Glutamatergic neuron (in vitro differentiated cells): ENCODE data around the gene IPPK. TPM values are rescaled to one million over a fixed set of nuclear protein-coding genes. Genes with fewer than 3 reads are reported as not detected.

Experiments used
- DNase-seq: peaks from one replicate; pipeline ENCODE4 v3.0.0; 2022
- H3K27ac Mint-ChIP-seq: one replicate; pipeline ENCODE4 v1.8.0; 2020; ENCODE audit warnings: mild to moderate bottlenecking, mixed read lengths, inconsistent platforms; ENCODE audit not compliant: unreplicated experiment
- H3K27me3 Mint-ChIP-seq: one replicate; pipeline ENCODE4 v1.8.0; 2020; ENCODE audit warnings: mild to moderate bottlenecking, moderate library complexity, mixed read lengths, inconsistent platforms; ENCODE audit not compliant: unreplicated experiment
- H3K36me3 Mint-ChIP-seq: one replicate; pipeline ENCODE4 v1.8.0; 2020; ENCODE audit warnings: mild to moderate bottlenecking, mixed read lengths, inconsistent platforms; ENCODE audit not compliant: unreplicated experiment
- H3K4me1 Mint-ChIP-seq: one replicate; pipeline ENCODE4 v1.8.0; 2020; ENCODE audit warnings: mild to moderate bottlenecking, low read depth, mixed read lengths, inconsistent platforms; ENCODE audit not compliant: unreplicated experiment
- H3K4me3 Mint-ChIP-seq: one replicate; pipeline ENCODE4 v1.8.0; 2020; ENCODE audit warnings: mild to moderate bottlenecking, mixed read lengths, inconsistent platforms; ENCODE audit not compliant: unreplicated experiment
- H3K9me3 Mint-ChIP-seq: one replicate; pipeline ENCODE4 v1.8.0; 2020; ENCODE audit warnings: mild to moderate bottlenecking, moderate library complexity, mixed read lengths, inconsistent platforms; ENCODE audit not compliant: unreplicated experiment
- total RNA-seq: library from RNA; stranded (reverse); fragmentation: NEBNext Ultra II Directional; extraction: Animal tissue kit (Norgen Biotek cat#: 25700); gene quantifications from one replicate; pipeline ENCODE4 v1.2.1, GENCODE V29; 2021; ENCODE audit not compliant: unreplicated experiment
- TF ChIP-seq, protein P1 (sequence below): fragments of 200-600 bp; sonication (generic); IDR thresholded peaks from one replicate; pipeline ENCODE4 v1.5.0; 2021; ENCODE audit not compliant: partially characterized antibody, unreplicated experiment

The IPPK gene
- total RNA-seq, 1 donor from 2014 or later, result 7.0 TPM

- peaks cover 6% of the 10 kb centered on the region for H3K4me1 Mint-ChIP-seq
- peaks cover 3% of the 10 kb centered on the region for H3K9me3 Mint-ChIP-seq
- H3K27me3 Mint-ChIP-seq, result no peaks in the 10 kb centered on the region
- no peaks in the 10 kb centered on the region for H3K36me3 Mint-ChIP-seq
- no peak overlapping the region for H3K27ac Mint-ChIP-seq
- H3K4me3 Mint-ChIP-seq, result no peak overlapping the region
- TF ChIP-seq, protein P1, sequence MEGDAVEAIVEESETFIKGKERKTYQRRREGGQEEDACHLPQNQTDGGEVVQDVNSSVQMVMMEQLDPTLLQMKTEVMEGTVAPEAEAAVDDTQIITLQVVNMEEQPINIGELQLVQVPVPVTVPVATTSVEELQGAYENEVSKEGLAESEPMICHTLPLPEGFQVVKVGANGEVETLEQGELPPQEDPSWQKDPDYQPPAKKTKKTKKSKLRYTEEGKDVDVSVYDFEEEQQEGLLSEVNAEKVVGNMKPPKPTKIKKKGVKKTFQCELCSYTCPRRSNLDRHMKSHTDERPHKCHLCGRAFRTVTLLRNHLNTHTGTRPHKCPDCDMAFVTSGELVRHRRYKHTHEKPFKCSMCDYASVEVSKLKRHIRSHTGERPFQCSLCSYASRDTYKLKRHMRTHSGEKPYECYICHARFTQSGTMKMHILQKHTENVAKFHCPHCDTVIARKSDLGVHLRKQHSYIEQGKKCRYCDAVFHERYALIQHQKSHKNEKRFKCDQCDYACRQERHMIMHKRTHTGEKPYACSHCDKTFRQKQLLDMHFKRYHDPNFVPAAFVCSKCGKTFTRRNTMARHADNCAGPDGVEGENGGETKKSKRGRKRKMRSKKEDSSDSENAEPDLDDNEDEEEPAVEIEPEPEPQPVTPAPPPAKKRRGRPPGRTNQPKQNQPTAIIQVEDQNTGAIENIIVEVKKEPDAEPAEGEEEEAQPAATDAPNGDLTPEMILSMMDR, result no peak
- DNase-seq, result no peak
These were observed 2.9 kb downstream of the IPPK start for GRCh38 chr9:92666912-92667532.

DNA sequence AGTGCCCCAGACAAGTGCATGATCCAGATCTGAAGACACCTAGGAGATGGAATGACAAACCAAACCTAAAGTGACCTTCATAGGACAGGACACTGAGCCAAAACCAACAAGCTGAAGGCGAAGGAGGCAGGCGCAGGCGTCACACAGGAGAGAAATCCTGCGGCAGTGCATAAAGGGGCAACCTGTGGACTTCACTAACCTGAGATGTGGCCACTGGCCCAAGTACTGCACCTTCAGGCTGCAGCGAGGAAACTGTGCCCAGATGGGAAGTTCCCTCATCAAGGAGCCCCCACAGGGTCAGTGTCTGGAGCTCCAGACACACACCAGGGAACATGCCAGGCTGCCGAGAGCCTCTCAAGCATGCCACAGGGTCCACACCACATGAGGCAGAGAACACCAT, 3.7 kb downstream of the IPPK start:
- H3K27me3 Mint-ChIP-seq, result no peaks in the 10 kb centered on the region
- DNase-seq, result no peak
- H3K36me3 Mint-ChIP-seq, result no peaks in the 10 kb centered on the region
- peaks cover 5% of the 10 kb centered on the region for H3K9me3 Mint-ChIP-seq
- H3K4me3 Mint-ChIP-seq, result no peak overlapping the region
- TF ChIP-seq, protein P1, result no peak
- H3K27ac Mint-ChIP-seq, result no peak overlapping the region
- H3K4me1 Mint-ChIP-seq, result peaks cover 6% of the 10 kb centered on the region

DNA sequence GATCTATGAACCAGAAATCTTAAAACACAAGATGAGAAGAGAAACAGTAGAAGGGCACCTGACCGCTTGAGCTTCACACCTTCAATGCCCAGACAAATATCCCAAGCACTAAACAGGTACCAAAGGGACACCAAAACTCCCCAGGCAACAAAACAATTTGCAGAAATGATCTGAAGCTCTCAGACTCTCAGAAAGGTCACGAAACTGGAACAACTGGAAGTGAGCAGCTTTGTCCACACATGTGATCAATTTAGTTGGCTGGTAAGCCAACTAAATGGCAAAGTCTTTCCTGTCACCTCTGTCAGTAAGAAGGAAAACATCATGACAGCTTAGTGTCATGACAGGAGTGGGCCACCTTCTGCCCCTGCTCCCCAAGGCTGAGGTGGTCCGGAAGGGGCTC, 4.1 kb downstream of the IPPK start:
- TF ChIP-seq, protein P1, result no peak
- Mint-ChIP-seq H3K27ac (no peak overlapping the region), H3K36me3 (no peaks in the 10 kb centered on the region), H3K27me3 (no peaks in the 10 kb centered on the region), H3K9me3 (peaks cover 5% of the 10 kb centered on the region), H3K4me1 (peaks cover 6% of the 10 kb centered on the region), H3K4me3 (no peak overlapping the region)
- no peak for DNase-seq

DNA sequence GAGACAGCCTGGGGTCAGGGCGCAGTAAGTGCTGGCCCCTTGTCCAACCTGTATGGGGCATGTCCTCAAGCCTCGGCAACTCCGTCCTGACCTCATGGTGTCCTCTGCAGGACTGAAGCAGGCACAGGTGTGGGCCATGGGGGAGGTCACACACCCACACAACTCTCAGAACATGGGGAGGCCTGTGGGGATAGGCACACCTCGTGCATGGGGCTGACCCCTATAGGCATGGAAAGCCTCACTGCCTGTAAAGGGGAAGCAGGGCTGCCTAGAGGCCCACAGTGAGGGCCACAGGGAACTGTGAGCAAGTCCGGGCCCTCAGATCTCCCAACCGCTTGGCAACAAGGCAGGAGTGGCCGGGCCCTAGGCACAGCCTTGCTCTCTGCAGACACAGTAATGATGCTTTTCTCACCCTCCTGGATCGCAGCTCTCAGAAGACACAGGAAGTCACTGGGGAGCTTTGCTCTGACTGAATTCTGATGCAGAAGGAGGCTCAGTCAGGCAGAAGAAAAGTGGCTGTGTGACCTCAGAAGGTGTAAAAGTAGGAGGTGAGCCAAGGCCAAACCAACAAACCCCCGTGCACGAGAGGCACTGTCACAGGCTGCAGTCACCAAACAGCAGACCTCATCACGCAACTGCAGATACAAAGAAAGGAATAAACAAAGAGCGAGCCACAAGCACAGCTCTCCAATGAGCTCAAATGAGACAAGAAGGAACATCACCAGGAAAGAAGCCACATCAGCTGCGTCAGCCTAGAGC, 5.4 kb downstream of the IPPK start:
- Mint-ChIP-seq H3K9me3 (peaks cover 5% of the 10 kb centered on the region), H3K27me3 (no peaks in the 10 kb centered on the region), H3K36me3 (no peaks in the 10 kb centered on the region), H3K4me3 (no peak overlapping the region), H3K27ac (peak overlapping the region; percentile 40), H3K4me1 (peaks cover 10% of the 10 kb centered on the region)
- TF ChIP-seq, protein P1, result no peak
- no peak for DNase-seq

DNA sequence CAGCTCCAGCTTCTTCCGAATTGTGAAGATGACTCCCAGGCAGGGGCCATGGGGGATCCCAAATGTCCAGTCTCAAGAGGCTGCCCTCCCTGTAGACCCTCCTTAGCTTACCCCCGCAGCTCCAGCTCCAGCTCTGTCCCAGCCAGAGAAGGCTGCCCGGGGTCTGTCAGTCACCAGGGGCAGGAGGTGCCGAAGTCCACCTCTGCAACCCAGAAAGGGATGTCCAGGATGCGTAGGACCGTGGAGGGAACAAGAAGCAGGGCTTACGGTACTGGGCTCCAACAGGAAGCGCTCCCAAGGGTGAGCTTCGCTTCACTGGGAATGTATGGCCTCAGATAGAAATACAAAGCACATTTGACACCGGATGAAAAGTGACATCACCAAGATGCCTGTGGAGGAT, 6.0 kb downstream of the IPPK start:
- no peak overlapping the region for H3K27ac Mint-ChIP-seq

More for the DNA sequence above, 6.0 kb downstream of the IPPK start:
- no peak overlapping the region for H3K4me3 Mint-ChIP-seq
- no peak for DNase-seq
- TF ChIP-seq, protein P1, result no peak
- H3K36me3 Mint-ChIP-seq, result no peaks in the 10 kb centered on the region
- peaks cover 4% of the 10 kb centered on the region for H3K9me3 Mint-ChIP-seq
- no peaks in the 10 kb centered on the region for H3K27me3 Mint-ChIP-seq
- peaks cover 10% of the 10 kb centered on the region for H3K4me1 Mint-ChIP-seq
